B cell (primary cell): Measurements from ENCODE around the gene CHST14. TPM values are rescaled to one million over a fixed set of nuclear protein-coding genes. Genes with fewer than 3 reads are reported as not detected.

Experiments
- ATAC-seq: fragments of 200-7000 bp; cut with Tn5 transposase; one replicate; pipeline ENCODE4 v1.10.0; 2021; ENCODE audit warnings: low read depth, mild to moderate bottlenecking, moderate number of reproducible peaks, moderate library complexity
- CTCF ChIA-PET: fragments of 350-600 bp; sonication (Branson Sonifier 250); formaldehyde crosslinking; loops from one replicate; lab custom pipeline; 2021; ENCODE audit warnings: antibody characterized with exemption, inconsistent platforms; lab: Charles Lee
- POLR2A ChIA-PET: fragments of 350-600 bp; sonication (Branson Sonifier 250); formaldehyde crosslinking; loops from one replicate; lab custom pipeline; 2021; ENCODE audit warnings: antibody characterized with exemption; lab: Charles Lee
- DNase-seq: peaks from one replicate; pipeline ENCODE4 v3.0.0; 2013
- H2AFZ ChIP-seq: 2 replicates; pipeline ENCODE4 v1.6.1; 2012; ENCODE audit warnings: mild to moderate bottlenecking, low read depth, low read length; ENCODE audit not compliant: insufficient read depth, poor library complexity, severe bottlenecking
- H3K27ac ChIP-seq, 2 donors: 1 replicate in 1 of 2; 2 replicates in 1 of 2; pipeline ENCODE4 v1.5.1; 2012 to 2013; ENCODE audit warnings: low read length in 2 of 2, mild to moderate bottlenecking in 2 of 2, moderate library complexity in 1 of 2
- H3K27me3 ChIP-seq, 4 experiments: fragments of 200-600 bp in 1 of 4; sonication (generic) in 1 of 4; replicated peaks in 1 of 4; 1 replicate in 2 of 4; 2 replicates in 2 of 4; pipeline versions ENCODE4 v1.6.1 to v1.7.0; 2013 to 2016; ENCODE audit warnings: low read length in 3 of 4, mild to moderate bottlenecking in 2 of 4, mixed read lengths in 1 of 4, moderate library complexity in 1 of 4; ENCODE audit not compliant: insufficient read depth in 4 of 4, control insufficient read depth in 3 of 4; ENCODE audit errors: control extremely low read depth in 1 of 4
- H3K36me3 ChIP-seq, 2 experiments: replicated peaks in 1 of 2; 1 replicate in 1 of 2; 2 replicates in 1 of 2; pipeline versions ENCODE4 v1.6.1 to v1.7.1; 2013; ENCODE audit warnings: low read length in 1 of 2; ENCODE audit not compliant: insufficient read depth in 2 of 2, control insufficient read depth in 1 of 2; ENCODE audit errors: control extremely low read depth in 1 of 2, extremely low read depth in 1 of 2
- H3K4me1 ChIP-seq, 2 donors: fragments of 200-600 bp in 1 of 2; sonication (generic) in 1 of 2; 1 replicate in 1 of 2; 2 replicates in 1 of 2; pipeline versions ENCODE4 v1.5.1 to v1.6.1; 2013 to 2017; ENCODE audit warnings: low read length in 2 of 2; ENCODE audit not compliant: control insufficient read depth in 2 of 2, insufficient read depth in 2 of 2
- H3K4me2 ChIP-seq: replicated peaks from 2 replicates; pipeline ENCODE3; 2012; ENCODE audit warnings: mild to moderate bottlenecking, low read depth, low read length; ENCODE audit not compliant: poor library complexity, severe bottlenecking
- H3K4me3 ChIP-seq, 5 experiments: fragments of 200-600 bp in 1 of 5; sonication (generic) in 1 of 5; 1 replicate in 3 of 5; 2 replicates in 2 of 5; pipeline versions ENCODE4 v1.5.1 to v1.7.0; 2011 to 2016; ENCODE audit warnings: low read length in 4 of 5, mild to moderate bottlenecking in 4 of 5, low read depth in 2 of 5, control low read depth in 1 of 5, moderate library complexity in 1 of 5; ENCODE audit not compliant: insufficient read depth in 1 of 5; ENCODE audit errors: control extremely low read depth in 1 of 5, extremely low read depth in 1 of 5
- H3K79me2 ChIP-seq: fragments of 200-600 bp; sonication (generic); one replicate; pipeline ENCODE4 v1.6.0; 2016; ENCODE audit warnings: low read length; ENCODE audit not compliant: control insufficient read depth, insufficient read depth
- H3K9ac ChIP-seq: fragments of 200-600 bp; sonication (generic); 2 replicates; pipeline ENCODE4 v1.6.1; 2017; ENCODE audit warnings: mild to moderate bottlenecking, low read length, moderate library complexity
- H3K9me3 ChIP-seq, 3 donors: one replicate each; pipeline versions ENCODE4 v1.6.1 to v1.7.1; 2013; ENCODE audit warnings: low read length in 2 of 3; ENCODE audit not compliant: control insufficient read depth in 2 of 3, insufficient read depth in 1 of 3; ENCODE audit errors: control extremely low read depth in 1 of 3
- H4K20me1 ChIP-seq: 2 replicates; pipeline ENCODE4 v1.6.0; 2012; ENCODE audit warnings: mild to moderate bottlenecking, low read length; ENCODE audit not compliant: insufficient read depth, control insufficient read depth, poor library complexity, severe bottlenecking
- H3K27ac Mint-ChIP-seq: one replicate; pipeline ENCODE4 v1.8.0; 2021; ENCODE audit warnings: mixed read lengths
- H3K27me3 Mint-ChIP-seq: one replicate; pipeline ENCODE4 v1.8.0; 2021; ENCODE audit warnings: mixed read lengths
- H3K4me1 Mint-ChIP-seq: one replicate; pipeline ENCODE4 v1.8.0; 2021; ENCODE audit warnings: mixed read lengths
- H3K4me3 Mint-ChIP-seq: one replicate; pipeline ENCODE4 v1.8.0; 2021; ENCODE audit warnings: mixed read lengths
- H3K9me3 Mint-ChIP-seq: one replicate; pipeline ENCODE4 v1.8.0; 2022; ENCODE audit warnings: mixed read lengths; ENCODE audit not compliant: insufficient read depth
- CTCF ChIP-seq: fragments of 200-600 bp; IDR thresholded peaks from one replicate; pipeline ENCODE4 v1.8.0; 2022; ENCODE audit warnings: antibody characterized with exemption, mild to moderate bottlenecking
- EZH2 ChIP-seq: IDR thresholded peaks from 2 replicates; pipeline ENCODE4 v1.6.1; 2012; ENCODE audit warnings: borderline replicate concordance, low read depth, mild to moderate bottlenecking, moderate library complexity, low read length; ENCODE audit not compliant: insufficient read depth, poor library complexity, severe bottlenecking
- WGBS: methylation state at CpG from one replicate; pipeline ENCODE4 v1.1.5; 2013; ENCODE audit warnings: missing lambda C conversion rate; ENCODE audit not compliant: insufficient coverage; 5-methylcytosine and 5-hydroxymethylcytosine counted together
- intact Hi-C: fragments of 100-400 bp; cut with micrococcal nuclease; formaldehyde crosslinking; loops from one replicate; pipeline ENCODE4 v1.10.0; 2022
- polyA plus RNA-seq: library from polyadenylated mRNA; depleted of rRNA; stranded (reverse); fragments of >200 nt; gene quantifications from 2 replicates; pipeline ENCODE4 v1.2.3, GENCODE V29; 2012
- total RNA-seq, 2 donors: library from RNA; stranded (reverse); fragments of 120-200 nt in 1 of 2; gene quantifications; 1 replicate in 1 of 2; 2 replicates in 1 of 2; pipeline versions ENCODE4 v1.2.3 to v1.2.4, GENCODE V29; 2013 to 2022

CHST14 gene
- total and polyA plus RNA-seq, 2 donors (not counting 1 experiment from before 2014, with no cell fraction given), result 5.7 to 16.7 TPM

DNA sequence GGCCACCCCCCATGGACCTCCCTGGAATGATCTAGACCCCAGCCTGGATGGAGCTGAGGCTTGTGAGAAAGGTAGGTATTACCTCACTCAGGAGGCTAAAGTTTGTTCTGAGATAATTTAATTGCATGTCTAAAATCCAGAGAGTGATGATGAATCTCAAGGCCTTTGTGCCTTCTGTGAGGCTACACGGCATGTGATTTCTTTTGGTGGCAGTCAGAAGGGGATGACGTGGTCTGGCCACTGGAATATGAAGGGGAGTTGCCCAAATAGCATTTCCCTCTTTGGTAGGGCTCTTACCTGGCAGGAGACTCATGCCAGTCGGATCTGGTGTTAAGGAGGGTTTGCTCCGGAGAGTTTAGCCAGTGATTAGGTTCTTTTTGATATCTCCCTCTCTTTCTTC is 27.5 kb upstream of the CHST14 start:
- Histone ChIP-seq H3K27me3 (peaks cover 0 to 12% (median 3%) of the 10 kb centered on the region in 4 experiments), H3K4me2 (peak overlapping the region; percentile 99), H2AFZ (no peak overlapping the region), H3K36me3 (peaks cover 0 to 4% of the 10 kb centered on the region in 2 experiments), H3K27ac (no peak overlapping the region), H3K4me1 (peaks cover 17 to 25% of the 10 kb centered on the region in 2 donors), H3K9me3 (no peaks in the 10 kb centered on the region), H3K4me3 (no peak overlapping the region), H4K20me1 (peaks cover 58% of the 10 kb centered on the region), H3K9ac (no peak overlapping the region), H3K79me2 (peaks cover 65% of the 10 kb centered on the region)
- peak overlapping the region; percentile 90 for H3K4me3 Mint-ChIP-seq
- H3K9me3 Mint-ChIP-seq, result no peaks in the 10 kb centered on the region
- peaks cover 45% of the 10 kb centered on the region for H3K4me1 Mint-ChIP-seq
- TF ChIP-seq CTCF (no peak), EZH2 (no peak)
- peaks cover 8% of the 10 kb centered on the region for H3K27me3 Mint-ChIP-seq
- ChIA-PET POLR2A (interaction anchor here (0.5 kb wide), 1 partner anchor 18 kb away, joined by 5 read pairs; no protein-coding TSS in a partner anchor), CTCF (interaction anchor here (1.2 to 1.5 kb wide), 2 partner anchors 99 to 251 kb away, joined by 4 to 5 read pairs; no protein-coding TSS in a partner anchor)
- no peak for ATAC-seq
- H3K27ac Mint-ChIP-seq, result peak overlapping the region; percentile 17
- DNase-seq, result no peak
- 93% methylated on average over 2 of the region's 4 CpGs for WGBS
- intact Hi-C loops, result loop anchor here (5.0 kb wide), 4 partner anchors 36 to 149 kb away; partner anchors contain the start of genes CCDC32, IVD, KNL1 and RPUSD2

- Histone ChIP-seq H3K9ac (no peak overlapping the region), H3K4me1 (peaks cover 17 to 25% of the 10 kb centered on the region in 2 donors), H3K4me3 (no peak overlapping the region), H3K27me3 (peaks cover 0 to 6% (median 1%) of the 10 kb centered on the region in 4 experiments), H3K9me3 (no peaks in the 10 kb centered on the region), H3K79me2 (peaks cover 71% of the 10 kb centered on the region), H3K36me3 (peaks cover 0 to 4% of the 10 kb centered on the region in 2 experiments), H3K4me2 (no peak overlapping the region), H3K27ac (no peak overlapping the region), H2AFZ (no peak overlapping the region), H4K20me1 (peaks cover 64% of the 10 kb centered on the region)
- ChIA-PET CTCF (interaction anchor here (1.5 kb wide), 1 partner anchor 99 kb away, joined by 5 read pairs; no protein-coding TSS in a partner anchor), POLR2A (no interaction called here)
- Mint-ChIP-seq H3K4me1 (peaks cover 41% of the 10 kb centered on the region), H3K9me3 (no peaks in the 10 kb centered on the region), H3K27me3 (peaks cover 3% of the 10 kb centered on the region), H3K4me3 (peak overlapping the region; percentile 90), H3K27ac (no peak overlapping the region)
- intact Hi-C loops, result loop anchor here (5.0 kb wide), 4 partner anchors 37 to 148 kb away; partner anchors contain the start of genes CCDC32, IVD, KNL1 and RPUSD2
- DNase-seq (no peak), ATAC-seq (no peak)
- TF ChIP-seq EZH2, result no peak
- no peak for TF ChIP-seq CTCF
- WGBS, result 100% methylated on average over 1 of the region's 3 CpGs
Measured at GRCh38 chr15:40443846-40444245, 26.9 kb upstream of the CHST14 start.
